Progenitor cell of endocrine pancreas (in vitro differentiated cells): ENCODE results near the gene PDX1. TPM values are rescaled to one million over a fixed set of nuclear protein-coding genes. Genes with fewer than 3 reads are reported as not detected.

Experiments
- DNase-seq: peaks from one replicate; pipeline ENCODE4 v3.0.0; 2021; ENCODE audit warnings: low spot score; ENCODE audit not compliant: unreplicated experiment
- H3K27ac Mint-ChIP-seq: 2 replicates; pipeline ENCODE4 v1.8.0; 2021; ENCODE audit warnings: mild to moderate bottlenecking, moderate library complexity, mixed read lengths
- H3K27me3 Mint-ChIP-seq: 2 replicates; pipeline ENCODE4 v1.8.0; 2021; ENCODE audit warnings: mixed read lengths
- H3K36me3 Mint-ChIP-seq: 2 replicates; pipeline ENCODE4 v1.8.0; 2022; ENCODE audit warnings: mixed read lengths; ENCODE audit not compliant: insufficient read depth
- H3K4me1 Mint-ChIP-seq: 2 replicates; pipeline ENCODE4 v1.8.0; 2021; ENCODE audit warnings: low read depth, mixed read lengths
- H3K4me3 Mint-ChIP-seq: 2 replicates; pipeline ENCODE4 v1.8.0; 2021; ENCODE audit warnings: low read depth, mild to moderate bottlenecking, moderate library complexity, mixed read lengths
- H3K9me3 Mint-ChIP-seq: 2 replicates; pipeline ENCODE4 v1.8.0; 2021; ENCODE audit warnings: low read depth, mixed read lengths
- CTCF ChIP-seq: fragments of 200-600 bp; sonication (generic); IDR thresholded peaks from one replicate; pipeline ENCODE4 v1.5.0; 2021; ENCODE audit warnings: antibody characterized with exemption, mild to moderate bottlenecking; ENCODE audit not compliant: unreplicated experiment
- total RNA-seq: library from RNA; stranded (reverse); gene quantifications from 2 replicates; pipeline ENCODE4 v1.2.1, GENCODE V29; 2021

The PDX1 gene
- total RNA-seq, 1 donor from 2014 or later: 303 TPM

GRCh38 chr13:27955014-27955591 lies 35.3 kb downstream of the PDX1 start:
- Mint-ChIP-seq H3K4me1 (peaks cover 50% of the 10 kb centered on the region), H3K9me3 (peaks cover 3% of the 10 kb centered on the region), H3K4me3 (peak overlapping the region; percentile 5), H3K36me3 (peaks cover 7% of the 10 kb centered on the region), H3K27me3 (peaks cover under 1% of the 10 kb centered on the region), H3K27ac (no peak overlapping the region)
- DNase-seq: no peak
- no peak for TF ChIP-seq CTCF

GRCh38 chr13:27956576-27957300 lies 36.9 kb downstream of the PDX1 start:
- H3K9me3 Mint-ChIP-seq: no peaks in the 10 kb centered on the region
- no peaks in the 10 kb centered on the region for H3K27me3 Mint-ChIP-seq
- H3K4me1 Mint-ChIP-seq: peaks cover 53% of the 10 kb centered on the region
- no peaks in the 10 kb centered on the region for H3K36me3 Mint-ChIP-seq
- TF ChIP-seq CTCF: no peak
- H3K4me3 Mint-ChIP-seq: peak overlapping the region; percentile 7
- no peak for DNase-seq
- H3K27ac Mint-ChIP-seq: peak overlapping the region; percentile 33

- DNase-seq: no peak
- H3K36me3 Mint-ChIP-seq: peaks cover 1% of the 10 kb centered on the region
- H3K27ac Mint-ChIP-seq: peak overlapping the region; percentile 95
These were observed 40.2 kb downstream of the PDX1 start for GRCh38 chr13:27959976-27960361.

GRCh38 chr13:27960362-27961226 lies 40.8 kb downstream of the PDX1 start:
- peak; percentile 81 for TF ChIP-seq CTCF
- DNase-seq: peak; percentile 76
- Mint-ChIP-seq H3K9me3 (no peaks in the 10 kb centered on the region), H3K4me3 (peak overlapping the region; percentile 68), H3K4me1 (peaks cover 60% of the 10 kb centered on the region), H3K27ac (peak overlapping the region; percentile 98), H3K36me3 (peaks cover 1% of the 10 kb centered on the region), H3K27me3 (no peaks in the 10 kb centered on the region)

More at GRCh38 chr13:27959976-27960361, 40.2 kb downstream of the PDX1 start:
- TF ChIP-seq CTCF: no peak
- H3K9me3 Mint-ChIP-seq: no peaks in the 10 kb centered on the region
- H3K4me1 Mint-ChIP-seq: peaks cover 57% of the 10 kb centered on the region
- peak overlapping the region; percentile 66 for H3K4me3 Mint-ChIP-seq
- no peaks in the 10 kb centered on the region for H3K27me3 Mint-ChIP-seq
